Liver (tissue), 3 donors: ENCODE measurements around the gene TERT.

Source experiments
- CTCF ChIP-seq: fragments of 150-350 bp; IDR thresholded peaks from 2 replicates; pipeline ENCODE4 v1.5.1; 2017; ENCODE audit warnings: improper control_type of control experiment, low read depth, low read length; ENCODE audit not compliant: missing input control
- HNF4G ChIP-seq: IDR thresholded peaks from 2 replicates; pipeline ENCODE4 v1.6.1; 2016; ENCODE audit warnings: antibody characterized with exemption
- JUND ChIP-seq, 2 donors: IDR thresholded peaks; 2 replicates each; pipeline ENCODE4 v1.6.1; 2016; ENCODE audit warnings: antibody characterized with exemption in 2 of 2
- NR2F2 ChIP-seq: IDR thresholded peaks from 2 replicates; pipeline ENCODE4 v1.6.1; 2016; ENCODE audit warnings: antibody characterized with exemption
- RXRA ChIP-seq, 2 donors: IDR thresholded peaks; 2 replicates each; pipeline ENCODE4 v1.6.1; 2017 to 2018; ENCODE audit warnings: antibody characterized with exemption in 2 of 2, mild to moderate bottlenecking in 1 of 2
- TAF1 ChIP-seq: conservative IDR thresholded peaks from 2 replicates; pipeline ENCODE4 v1.6.1; 2016; ENCODE audit warnings: antibody characterized with exemption, mild to moderate bottlenecking
- YY1 ChIP-seq: IDR thresholded peaks from 2 replicates; pipeline ENCODE4 v1.6.1; 2016; ENCODE audit warnings: antibody characterized with exemption, mild to moderate bottlenecking
- TF ChIP-seq, protein P1 (sequence below): IDR thresholded peaks from 2 replicates; pipeline ENCODE4 v1.6.1; 2016; ENCODE audit warnings: antibody characterized with exemption, mild to moderate bottlenecking
- TF ChIP-seq, protein P2 (sequence below): IDR thresholded peaks from 2 replicates; pipeline ENCODE4 v1.6.1; 2016; ENCODE audit warnings: antibody characterized with exemption
- TF ChIP-seq, protein P3 (sequence below): IDR thresholded peaks from 2 replicates; pipeline ENCODE4 v1.6.1; 2016; ENCODE audit warnings: antibody characterized with exemption
- donor health status: healthy.
- donor health status: healthy.

- no peak for TF ChIP-seq CTCF
- no peak for TF ChIP-seq YY1
- no peak for TF ChIP-seq HNF4G
- TF ChIP-seq, protein P1, sequence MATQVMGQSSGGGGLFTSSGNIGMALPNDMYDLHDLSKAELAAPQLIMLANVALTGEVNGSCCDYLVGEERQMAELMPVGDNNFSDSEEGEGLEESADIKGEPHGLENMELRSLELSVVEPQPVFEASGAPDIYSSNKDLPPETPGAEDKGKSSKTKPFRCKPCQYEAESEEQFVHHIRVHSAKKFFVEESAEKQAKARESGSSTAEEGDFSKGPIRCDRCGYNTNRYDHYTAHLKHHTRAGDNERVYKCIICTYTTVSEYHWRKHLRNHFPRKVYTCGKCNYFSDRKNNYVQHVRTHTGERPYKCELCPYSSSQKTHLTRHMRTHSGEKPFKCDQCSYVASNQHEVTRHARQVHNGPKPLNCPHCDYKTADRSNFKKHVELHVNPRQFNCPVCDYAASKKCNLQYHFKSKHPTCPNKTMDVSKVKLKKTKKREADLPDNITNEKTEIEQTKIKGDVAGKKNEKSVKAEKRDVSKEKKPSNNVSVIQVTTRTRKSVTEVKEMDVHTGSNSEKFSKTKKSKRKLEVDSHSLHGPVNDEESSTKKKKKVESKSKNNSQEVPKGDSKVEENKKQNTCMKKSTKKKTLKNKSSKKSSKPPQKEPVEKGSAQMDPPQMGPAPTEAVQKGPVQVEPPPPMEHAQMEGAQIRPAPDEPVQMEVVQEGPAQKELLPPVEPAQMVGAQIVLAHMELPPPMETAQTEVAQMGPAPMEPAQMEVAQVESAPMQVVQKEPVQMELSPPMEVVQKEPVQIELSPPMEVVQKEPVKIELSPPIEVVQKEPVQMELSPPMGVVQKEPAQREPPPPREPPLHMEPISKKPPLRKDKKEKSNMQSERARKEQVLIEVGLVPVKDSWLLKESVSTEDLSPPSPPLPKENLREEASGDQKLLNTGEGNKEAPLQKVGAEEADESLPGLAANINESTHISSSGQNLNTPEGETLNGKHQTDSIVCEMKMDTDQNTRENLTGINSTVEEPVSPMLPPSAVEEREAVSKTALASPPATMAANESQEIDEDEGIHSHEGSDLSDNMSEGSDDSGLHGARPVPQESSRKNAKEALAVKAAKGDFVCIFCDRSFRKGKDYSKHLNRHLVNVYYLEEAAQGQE, result no peak
- TF ChIP-seq, protein P2, sequence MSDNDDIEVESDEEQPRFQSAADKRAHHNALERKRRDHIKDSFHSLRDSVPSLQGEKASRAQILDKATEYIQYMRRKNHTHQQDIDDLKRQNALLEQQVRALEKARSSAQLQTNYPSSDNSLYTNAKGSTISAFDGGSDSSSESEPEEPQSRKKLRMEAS, result no peak
- TF ChIP-seq, protein P3, sequence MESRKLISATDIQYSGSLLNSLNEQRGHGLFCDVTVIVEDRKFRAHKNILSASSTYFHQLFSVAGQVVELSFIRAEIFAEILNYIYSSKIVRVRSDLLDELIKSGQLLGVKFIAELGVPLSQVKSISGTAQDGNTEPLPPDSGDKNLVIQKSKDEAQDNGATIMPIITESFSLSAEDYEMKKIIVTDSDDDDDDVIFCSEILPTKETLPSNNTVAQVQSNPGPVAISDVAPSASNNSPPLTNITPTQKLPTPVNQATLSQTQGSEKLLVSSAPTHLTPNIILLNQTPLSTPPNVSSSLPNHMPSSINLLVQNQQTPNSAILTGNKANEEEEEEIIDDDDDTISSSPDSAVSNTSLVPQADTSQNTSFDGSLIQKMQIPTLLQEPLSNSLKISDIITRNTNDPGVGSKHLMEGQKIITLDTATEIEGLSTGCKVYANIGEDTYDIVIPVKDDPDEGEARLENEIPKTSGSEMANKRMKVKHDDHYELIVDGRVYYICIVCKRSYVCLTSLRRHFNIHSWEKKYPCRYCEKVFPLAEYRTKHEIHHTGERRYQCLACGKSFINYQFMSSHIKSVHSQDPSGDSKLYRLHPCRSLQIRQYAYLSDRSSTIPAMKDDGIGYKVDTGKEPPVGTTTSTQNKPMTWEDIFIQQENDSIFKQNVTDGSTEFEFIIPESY, result no peak
- TF ChIP-seq TAF1, result no peak
- no peak for TF ChIP-seq RXRA (IDR thresholded peaks at IDR 0.05)
- no peak for TF ChIP-seq NR2F2
- no peak for TF ChIP-seq JUND (IDR thresholded peaks at IDR 0.05)
These were observed 19.7 kb upstream of the TERT start for GRCh38 chr5:1314564-1314982.
